Natural killer cell (primary cell): ENCODE results near the gene RBP2. TPM values are rescaled to one million over a fixed set of nuclear protein-coding genes. Genes with fewer than 3 reads are reported as not detected.
A peak's percentile ranks its signal among the peaks of the same experiment; 100 is the strongest.

Source experiments
- ATAC-seq, 3 donors: fragments of 150-1000 bp in 2 of 3; fragments of 200-7000 bp in 1 of 3; cut with Tn5 transposase; 1 replicate in 1 of 3; 2 replicates in 2 of 3; pipeline ENCODE4 v1.10.0; 2021; ENCODE audit warnings: mild to moderate bottlenecking in 2 of 3, moderate library complexity in 2 of 3
- DNase-seq, 2 donors: peaks; one replicate each; pipeline versions ENCODE4 v3.0.0 to v3.0.0-alpha.2; 2013 to 2021; ENCODE audit warnings: mixed read lengths in 1 of 2
- H3K27ac ChIP-seq: one replicate; pipeline ENCODE4 v1.5.1; 2013; ENCODE audit warnings: mild to moderate bottlenecking, low read length
- H3K27me3 ChIP-seq: one replicate; pipeline ENCODE4 v1.6.1; 2013; ENCODE audit warnings: low read length; ENCODE audit not compliant: control insufficient read depth, insufficient read depth
- H3K36me3 ChIP-seq: one replicate; pipeline ENCODE4 v1.6.1; 2013; ENCODE audit warnings: low read length; ENCODE audit not compliant: control insufficient read depth, insufficient read depth
- H3K4me1 ChIP-seq: one replicate; pipeline ENCODE4 v1.6.1; 2013; ENCODE audit warnings: low read length; ENCODE audit not compliant: control insufficient read depth, insufficient read depth
- H3K4me3 ChIP-seq: one replicate; pipeline ENCODE4 v1.5.1; 2013; ENCODE audit warnings: low read length
- H3K9me3 ChIP-seq: one replicate; pipeline ENCODE4 v1.6.1; 2013; ENCODE audit warnings: low read length; ENCODE audit not compliant: control insufficient read depth, insufficient read depth
- H3K27ac Mint-ChIP-seq, 2 donors: one replicate each; pipeline ENCODE4 v1.8.0; 2022; ENCODE audit warnings: mild to moderate bottlenecking in 2 of 2, mixed read lengths in 2 of 2, moderate library complexity in 1 of 2
- H3K27me3 Mint-ChIP-seq, 2 donors: one replicate each; pipeline ENCODE4 v1.8.0; 2022; ENCODE audit warnings: low read depth in 2 of 2, mixed read lengths in 2 of 2
- H3K36me3 Mint-ChIP-seq: one replicate; pipeline ENCODE4 v1.8.0; 2022; ENCODE audit warnings: mixed read lengths
- H3K4me1 Mint-ChIP-seq, 2 donors: one replicate each; pipeline ENCODE4 v1.8.0; 2022; ENCODE audit warnings: mixed read lengths in 2 of 2
- H3K4me3 Mint-ChIP-seq: one replicate; pipeline ENCODE4 v1.8.0; 2022; ENCODE audit warnings: mild to moderate bottlenecking, moderate library complexity, mixed read lengths
- H3K9me3 Mint-ChIP-seq, 2 donors: one replicate each; pipeline ENCODE4 v1.8.0; 2022; ENCODE audit warnings: mixed read lengths in 2 of 2
- CTCF ChIP-seq: fragments of 200-600 bp; IDR thresholded peaks from one replicate; pipeline ENCODE4 v1.8.0; 2022; ENCODE audit warnings: antibody characterized with exemption
- WGBS: methylation state at CpG from one replicate; pipeline ENCODE4 v1.1.7; 2013; ENCODE audit warnings: missing lambda C conversion rate; ENCODE audit not compliant: insufficient coverage; 5-methylcytosine and 5-hydroxymethylcytosine counted together
- intact Hi-C: fragments of 100-400 bp; cut with micrococcal nuclease; formaldehyde crosslinking; loops from one replicate; pipeline ENCODE4 v1.14.2; 2022
- total RNA-seq, 4 donors: library from RNA; stranded (reverse); fragments of 120-200 nt in 1 of 4; gene quantifications; one replicate each; pipeline versions ENCODE4 v1.2.3 to v1.2.4, GENCODE V29; 2013 to 2022

RBP2 gene
- total RNA-seq, 3 donors from 2014 or later (not counting 1 experiment from before 2014, with no cell fraction given), result not detected

GRCh38 chr3:139430493-139430892 lies 45.8 kb downstream of the RBP2 start:
- TF ChIP-seq CTCF, result no peak
- H3K27me3 Mint-ChIP-seq, result no peaks in the 10 kb centered on the region
- Histone ChIP-seq H3K36me3 (no peaks in the 10 kb centered on the region), H3K9me3 (no peaks in the 10 kb centered on the region), H3K27ac (no peak overlapping the region), H3K4me3 (no peak overlapping the region), H3K27me3 (no peaks in the 10 kb centered on the region), H3K4me1 (no peaks in the 10 kb centered on the region)
- ATAC-seq, result no peak
- DNase-seq, result no peak
- no peak overlapping the region for H3K4me3 Mint-ChIP-seq
- H3K36me3 Mint-ChIP-seq, result no peaks in the 10 kb centered on the region
- peaks cover 0 to 4% of the 10 kb centered on the region in 2 donors for H3K4me1 Mint-ChIP-seq
- intact Hi-C loops, result no loop called here
- H3K9me3 Mint-ChIP-seq, result no peaks in the 10 kb centered on the region
- H3K27ac Mint-ChIP-seq, result no peak overlapping the region

- no peak overlapping the region for H3K27ac ChIP-seq
- intact Hi-C loops, result loop anchor here (10.0 kb wide), 2 partner anchors 1307 to 1677 kb away; no protein-coding TSS in a partner anchor
- H3K4me3 Mint-ChIP-seq, result no peak overlapping the region
- no peaks in the 10 kb centered on the region for H3K9me3 Mint-ChIP-seq
- no peaks in the 10 kb centered on the region for H3K27me3 Mint-ChIP-seq
- peaks cover 0 to 4% of the 10 kb centered on the region in 2 donors for H3K4me1 Mint-ChIP-seq
- H3K27me3 ChIP-seq, result no peaks in the 10 kb centered on the region
- H3K36me3 Mint-ChIP-seq, result no peaks in the 10 kb centered on the region
- H3K4me1 ChIP-seq, result no peaks in the 10 kb centered on the region
- no peak overlapping the region for H3K4me3 ChIP-seq
- no peak overlapping the region for H3K27ac Mint-ChIP-seq
- DNase-seq, result peak in 1 of 2 donors; percentile 62
- no peaks in the 10 kb centered on the region for H3K9me3 ChIP-seq
- TF ChIP-seq CTCF, result peak; percentile 71
- ATAC-seq, result peak in 2 of 3 donors; percentile 46 to 74
- no peaks in the 10 kb centered on the region for H3K36me3 ChIP-seq
- 54% methylated on average over 5 of the region's 7 CpGs for WGBS
Measured at GRCh38 chr3:139427283-139428060, 48.8 kb downstream of the RBP2 start.

DNA sequence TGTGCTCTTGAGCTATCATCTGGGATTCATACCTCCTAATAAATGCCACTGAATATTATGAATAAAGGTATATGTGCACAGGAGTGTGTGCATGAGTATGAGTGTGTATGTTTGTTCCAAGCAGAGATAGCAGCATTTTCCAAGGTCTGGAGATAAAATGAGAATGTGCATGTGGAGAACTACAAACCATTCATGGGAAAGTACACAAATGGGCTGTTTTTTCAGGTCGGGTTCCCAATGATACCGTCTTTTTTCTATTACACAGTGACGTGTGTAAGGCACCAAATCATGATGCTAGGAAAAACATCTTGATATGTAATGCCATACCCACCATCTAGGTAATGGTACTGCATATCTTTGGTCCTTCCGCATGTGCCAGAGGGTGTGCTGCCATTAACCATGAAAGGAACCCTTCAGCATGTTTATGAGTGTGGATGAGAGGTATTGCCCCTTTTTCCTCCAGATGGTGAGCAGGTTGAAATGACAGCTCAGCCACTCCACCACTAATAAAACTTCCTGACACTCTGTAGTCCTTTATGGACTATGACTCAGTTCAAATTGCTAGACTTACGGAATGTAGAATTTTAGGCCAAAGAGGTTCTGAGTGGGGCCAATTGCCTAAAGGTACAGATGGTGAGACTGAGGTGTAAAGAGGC lies 50.4 kb downstream of the RBP2 start:
- no peaks in the 10 kb centered on the region for H3K4me1 ChIP-seq
- H3K27ac ChIP-seq, result no peak overlapping the region
- intact Hi-C loops, result loop anchor here (10.0 kb wide), 2 partner anchors 1309 to 1679 kb away; no protein-coding TSS in a partner anchor
- 89% methylated on average over 4 of the region's 5 CpGs for WGBS
- H3K27me3 ChIP-seq, result no peaks in the 10 kb centered on the region
- H3K9me3 ChIP-seq, result no peaks in the 10 kb centered on the region
- H3K36me3 Mint-ChIP-seq, result no peaks in the 10 kb centered on the region
- no peaks in the 10 kb centered on the region for H3K9me3 Mint-ChIP-seq
- H3K36me3 ChIP-seq, result no peaks in the 10 kb centered on the region
- H3K4me3 ChIP-seq, result no peak overlapping the region
- no peak overlapping the region for H3K4me3 Mint-ChIP-seq
- DNase-seq, result no peak
- H3K27me3 Mint-ChIP-seq, result no peaks in the 10 kb centered on the region
- peaks cover 0 to 4% of the 10 kb centered on the region in 2 donors for H3K4me1 Mint-ChIP-seq
- ATAC-seq, result no peak
- TF ChIP-seq CTCF, result no peak
- no peak overlapping the region for H3K27ac Mint-ChIP-seq
